ENCODE measurements around the gene PEAR1.

GRCh38 chr1:156959925-156960324 is 66.4 kb downstream of the PEAR1 start:
- no peak for TF ChIP-seq CTCF (IDR thresholded peaks at IDR 0.05)
- no peak for TF ChIP-seq POLR2A (IDR thresholded peaks at IDR 0.05)

Measured in ovary (tissue), 3 donors.